GM18526 (cell line): ENCODE data around the gene EXOC3.

Experiments used
- POLR2A ChIP-seq: IDR thresholded peaks from 3 replicates; pipeline ENCODE4 v1.6.1; 2011; ENCODE audit not compliant: insufficient read length; ENCODE audit errors: extremely low read depth

The EXOC3 gene

DNA sequence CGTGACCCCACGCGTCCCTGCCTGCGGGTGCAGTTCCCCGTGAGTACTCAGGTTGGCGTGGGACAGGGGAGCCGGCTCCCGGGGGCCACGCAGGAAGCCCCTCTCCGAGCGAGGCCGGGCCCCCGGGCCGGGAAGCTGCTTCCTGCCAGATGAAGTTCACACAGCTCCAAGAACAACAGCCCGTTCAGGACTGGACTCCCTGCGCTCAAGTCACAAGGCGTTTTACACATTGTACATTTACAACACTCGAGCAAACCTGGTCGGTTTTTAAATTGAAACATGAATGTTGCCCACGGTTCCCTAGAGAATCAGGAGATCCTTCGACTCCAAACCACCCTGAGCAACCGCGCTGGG, 58.8 kb downstream of the EXOC3 start:
- TF ChIP-seq POLR2A: no peak

- no peak for TF ChIP-seq POLR2A
Measured at GRCh38 chr5:502325-503079, 59.5 kb downstream of the EXOC3 start.

DNA sequence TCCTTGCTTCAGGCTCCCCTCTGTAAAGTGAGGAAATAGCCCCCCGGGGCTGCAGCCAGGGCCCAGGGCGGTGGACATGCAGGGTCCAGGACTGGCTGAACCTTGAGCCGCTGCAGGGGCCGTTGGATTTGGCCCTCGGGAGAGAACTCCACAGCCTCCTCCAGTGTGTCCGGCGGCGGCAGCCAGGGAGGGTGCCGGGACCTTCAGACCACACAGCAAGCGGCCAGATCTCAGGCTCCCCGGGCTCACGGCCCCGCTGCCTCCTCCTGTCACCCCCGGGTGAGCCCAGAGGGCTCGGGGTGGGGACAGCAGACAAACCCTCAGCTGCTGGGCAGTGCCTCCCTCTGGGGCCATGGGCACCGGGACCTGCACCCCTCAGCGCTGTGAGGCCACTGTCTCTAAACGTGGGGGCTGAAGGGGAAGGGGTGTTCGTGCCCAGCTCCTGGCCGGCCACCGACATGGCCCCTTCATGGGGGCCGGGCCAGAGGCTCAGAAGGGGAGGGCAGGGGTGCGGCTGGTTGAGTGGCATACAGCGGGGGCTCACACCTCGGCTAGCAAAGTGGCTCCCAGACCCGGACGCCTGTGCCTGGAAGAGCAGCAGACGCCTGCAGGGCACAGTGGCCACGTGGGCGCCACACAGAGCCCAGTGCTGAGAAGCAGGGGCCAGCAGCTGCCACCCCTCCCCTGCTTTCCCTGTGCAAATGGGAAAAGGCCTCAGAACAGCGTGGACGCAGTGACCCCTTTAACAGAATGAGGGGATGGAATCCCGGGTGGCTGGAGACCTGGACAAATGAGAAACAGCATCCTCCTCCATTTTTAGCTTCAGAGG, 61.6 kb downstream of the EXOC3 start:
- TF ChIP-seq POLR2A: no peak

DNA sequence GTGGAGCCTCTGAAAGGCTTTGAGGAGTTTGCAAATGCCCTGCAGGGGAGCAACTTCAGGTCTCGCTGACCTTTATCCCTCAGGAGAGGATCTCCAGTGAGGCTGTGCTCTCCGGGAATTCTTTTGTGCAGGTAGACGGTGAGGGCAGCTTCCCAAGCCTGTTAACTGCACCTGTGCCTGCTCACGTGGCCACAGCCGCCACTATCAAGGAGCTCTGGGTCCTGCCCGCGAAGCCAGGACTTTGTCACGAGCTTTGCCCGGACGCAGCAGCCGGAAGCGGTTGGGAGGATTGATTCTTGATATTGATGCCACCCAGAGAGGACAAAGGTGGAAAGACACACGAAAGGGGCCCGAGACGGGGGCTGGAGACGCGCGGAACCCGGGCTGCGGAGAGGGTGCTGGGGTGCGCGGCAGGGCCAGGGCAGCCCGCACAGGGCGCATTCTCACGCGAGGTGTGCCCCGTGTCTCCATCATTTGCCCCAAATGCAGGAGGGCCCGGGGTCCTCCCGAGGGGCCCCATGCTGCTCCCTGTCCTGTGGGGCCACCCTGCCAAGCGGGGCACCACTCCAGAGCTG, 63.1 kb downstream of the EXOC3 start:
- TF ChIP-seq POLR2A: no peak

DNA sequence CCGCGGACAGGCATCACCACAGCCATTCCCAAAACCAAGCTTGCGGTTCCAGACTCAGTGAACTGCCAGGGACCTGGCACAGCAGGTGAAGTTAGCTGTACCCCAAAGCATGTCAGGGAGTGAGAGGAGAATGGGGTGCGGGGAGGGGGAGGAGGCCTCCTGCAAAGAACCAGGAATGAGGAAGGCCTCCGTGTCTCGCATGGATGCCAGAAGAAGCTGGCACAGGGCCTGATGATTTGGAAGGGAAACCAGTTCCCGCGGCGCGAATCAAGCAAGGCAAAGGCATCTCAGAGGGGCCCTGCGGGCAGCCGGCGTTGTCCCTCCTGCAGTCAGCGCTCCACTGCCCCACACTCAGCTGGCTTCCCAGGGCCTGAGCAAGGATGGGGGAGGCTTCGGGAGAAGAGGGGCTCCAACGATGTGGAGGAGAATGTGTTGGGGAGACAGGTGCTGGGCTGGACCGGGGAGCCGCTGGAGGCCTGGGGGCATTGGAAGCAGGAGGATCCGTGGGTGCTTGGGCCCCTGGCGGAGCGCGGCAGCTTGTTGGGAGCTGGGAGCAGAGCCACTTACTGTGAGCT, 66.7 kb downstream of the EXOC3 start:
- TF ChIP-seq POLR2A: no peak

- no peak for TF ChIP-seq POLR2A
Measured at GRCh38 chr5:510521-510920, 67.5 kb downstream of the EXOC3 start.

DNA sequence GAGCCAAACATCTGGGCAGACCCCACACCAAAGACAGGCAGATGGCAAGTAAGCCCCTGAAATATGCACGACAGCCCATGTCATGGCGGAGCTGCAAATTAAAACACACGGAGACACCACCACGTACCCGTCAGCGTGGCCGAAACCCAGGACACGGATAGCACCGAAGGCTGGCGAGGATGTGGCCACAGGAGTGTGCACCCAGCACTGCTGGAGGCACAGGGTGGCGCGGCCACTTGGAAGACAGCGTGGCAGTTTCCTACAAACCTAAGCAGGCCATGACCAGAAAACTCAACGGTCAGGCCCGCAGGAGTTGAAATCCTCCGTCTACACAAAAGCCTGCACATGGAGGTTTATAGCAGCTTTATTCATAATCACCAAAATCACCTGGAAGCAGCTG, 68.5 kb downstream of the EXOC3 start:
- no peak for TF ChIP-seq POLR2A

DNA sequence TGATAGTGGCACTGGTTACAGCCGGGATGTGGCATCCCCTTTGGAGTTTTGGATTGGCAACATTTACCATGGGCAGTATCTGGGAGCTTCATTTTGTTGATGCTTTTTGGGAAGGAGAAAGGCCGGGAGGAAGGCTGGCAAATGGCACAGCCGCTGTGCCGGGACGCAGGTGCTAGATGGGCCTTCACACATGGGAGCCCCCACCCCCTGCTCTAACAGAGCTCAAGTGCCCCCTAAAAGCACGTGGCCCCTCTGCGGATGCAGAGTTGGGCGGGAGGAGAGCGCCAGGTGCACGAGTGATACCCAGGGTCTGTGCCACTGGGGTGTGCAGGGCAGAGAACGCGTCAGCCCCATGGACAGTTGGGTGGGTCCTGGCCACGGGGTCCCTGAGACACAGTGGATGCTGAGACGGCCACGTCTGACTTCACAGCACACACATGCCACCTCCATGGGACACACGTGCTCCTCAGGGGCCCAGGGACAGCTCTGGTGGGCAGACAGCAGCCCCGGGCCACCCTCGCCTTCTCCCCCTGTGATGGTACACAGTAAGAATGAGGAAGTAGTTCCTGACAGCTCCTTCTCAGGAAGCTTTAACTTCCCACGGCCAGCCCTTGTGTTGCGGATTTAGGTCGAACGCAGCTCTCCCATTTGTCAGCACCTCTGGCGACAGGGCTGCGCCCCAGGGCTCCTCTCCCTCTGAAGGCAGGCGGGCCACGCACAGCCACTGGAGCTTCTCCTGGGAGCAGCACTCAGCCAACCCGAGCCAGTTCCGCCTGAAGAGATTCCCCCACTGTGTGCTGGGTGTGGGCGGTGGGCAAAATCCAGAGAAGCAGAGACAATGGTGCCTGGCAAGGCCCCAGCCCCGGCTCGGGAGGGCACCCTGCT, 70.5 kb downstream of the EXOC3 start:
- TF ChIP-seq POLR2A: no peak

DNA sequence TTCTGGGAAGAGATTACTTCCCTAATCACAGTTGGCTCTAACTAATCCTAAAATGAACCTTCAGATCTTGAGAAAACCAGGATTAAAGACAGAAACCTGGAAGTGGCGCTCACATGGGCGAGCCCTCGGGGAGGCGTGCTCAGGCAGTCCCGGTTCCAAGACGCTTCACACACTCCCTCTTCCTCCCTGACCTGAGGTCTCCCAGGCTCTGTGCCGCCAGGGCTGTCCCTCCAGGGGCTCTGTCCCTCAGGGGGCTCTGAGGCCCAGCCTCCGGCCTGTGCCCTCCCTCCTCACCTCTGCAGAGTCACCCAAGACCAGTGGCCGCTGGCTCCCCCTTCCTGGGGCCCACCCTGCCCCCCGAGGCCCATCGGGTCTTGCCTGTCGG, 71.1 kb downstream of the EXOC3 start:
- no peak for TF ChIP-seq POLR2A

GRCh38 chr5:514673-515072, 71.7 kb downstream of the EXOC3 start:
- no peak for TF ChIP-seq POLR2A

DNA sequence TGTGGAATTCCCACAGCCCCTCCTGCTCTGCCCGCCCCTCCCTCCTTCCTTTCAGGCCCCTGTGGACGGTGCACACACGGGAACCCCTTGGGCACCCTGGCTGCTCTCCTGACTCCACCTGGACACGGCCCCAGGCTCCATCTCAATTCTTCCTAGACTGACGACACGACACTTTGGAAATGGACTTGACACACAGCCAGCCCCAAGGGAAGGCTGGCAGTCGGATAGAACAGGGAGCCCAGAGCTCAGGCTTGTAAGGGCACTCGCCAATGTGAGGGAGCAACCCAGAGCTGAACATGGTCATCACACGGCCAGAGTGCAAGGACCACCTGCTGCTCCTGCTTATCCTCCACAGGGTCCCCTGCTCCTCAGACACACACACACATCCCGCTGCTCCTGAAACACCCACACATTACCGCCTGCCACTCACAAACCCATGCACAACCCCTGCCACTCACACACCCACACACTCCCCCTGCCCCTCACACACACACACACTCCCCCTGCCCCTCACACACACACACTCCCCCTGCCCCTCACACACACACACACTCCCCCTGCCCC, 72.4 kb downstream of the EXOC3 start:
- TF ChIP-seq POLR2A: no peak

DNA sequence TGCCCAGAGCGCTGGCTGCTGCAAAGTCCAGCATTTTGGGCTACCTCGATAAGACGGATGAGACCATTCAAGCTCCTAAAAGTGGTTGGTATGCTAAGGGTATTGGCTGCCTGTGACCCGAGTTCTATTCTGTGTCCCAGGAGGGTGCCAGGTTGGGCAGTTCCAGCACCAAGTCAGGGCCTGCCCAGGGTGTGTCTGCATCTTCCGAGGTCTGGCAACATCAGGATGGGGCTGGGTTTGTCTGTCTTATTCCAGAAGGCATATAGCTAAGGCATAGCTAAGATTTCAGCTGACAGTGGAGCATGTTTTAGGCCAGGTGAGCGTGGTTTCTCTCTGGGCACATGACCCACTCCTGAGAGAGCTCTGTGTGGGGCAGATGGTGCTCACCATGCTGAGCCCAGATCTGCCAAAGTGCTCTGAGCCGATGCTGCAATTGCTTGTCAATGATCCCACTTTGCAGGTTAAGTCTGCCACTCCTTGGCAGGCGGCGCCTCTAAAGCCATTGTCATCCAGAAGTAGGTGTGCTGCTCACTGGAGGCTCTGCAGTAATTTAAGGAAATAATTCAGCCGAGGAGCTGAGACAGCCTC, 73.5 kb downstream of the EXOC3 start:
- no peak for TF ChIP-seq POLR2A
